Panc1 (cell line): ENCODE results near the gene MED13L.

Experiments
- CTCF ChIP-seq: fragments of 450-650 bp; IDR thresholded peaks from 2 replicates; pipeline ENCODE4 v1.5.1; 2017; ENCODE audit warnings: mild to moderate bottlenecking
- POLR2AphosphoS5 ChIP-seq: IDR thresholded peaks from 2 replicates; pipeline ENCODE4 v1.6.1; 2012; ENCODE audit warnings: mild to moderate bottlenecking, low read depth, low read length, moderate library complexity
- REST ChIP-seq, 2 experiments: IDR thresholded peaks; 2 replicates each; pipeline ENCODE4 v1.6.1; 2011 to 2012; ENCODE audit warnings: low read depth in 2 of 2, control low read depth in 1 of 2, low read length in 1 of 2, mild to moderate bottlenecking in 1 of 2, moderate library complexity in 1 of 2; ENCODE audit not compliant: insufficient read depth in 1 of 2
- SIN3A ChIP-seq: IDR thresholded peaks from 2 replicates; pipeline ENCODE4 v1.6.1; 2012; ENCODE audit warnings: low read depth, mild to moderate bottlenecking, low read length, moderate library complexity, borderline replicate concordance; ENCODE audit not compliant: insufficient read depth
- TCF7L2 ChIP-seq: IDR thresholded peaks from 2 replicates; pipeline ENCODE4 v1.6.1; 2011; ENCODE audit warnings: mild to moderate bottlenecking, low read depth, low read length, inconsistent platforms

GRCh38 chr12:116059904-116060303, 217.6 kb downstream of the MED13L start:
- no peak for TF ChIP-seq CTCF
- no peak for TF ChIP-seq POLR2AphosphoS5
- TF ChIP-seq SIN3A: no peak
- TF ChIP-seq REST (IDR thresholded peaks at IDR 0.05; ENCODE audit: insufficient read depth in 1 of 2, low read depth in 2 of 2, low read length in 1 of 2): no peak
- no peak for TF ChIP-seq TCF7L2
